AG10803 (cell line): ENCODE results near the gene RBBP4.

Experiments
- DNase-seq: peaks from one replicate; pipeline ENCODE4 v3.0.0; 2010; ENCODE audit warnings: low read depth
- H3K4me3 ChIP-seq: 2 replicates; pipeline ENCODE4 v1.5.1; 2011; ENCODE audit warnings: mild to moderate bottlenecking, low read length, control low read depth
- CTCF ChIP-seq: conservative IDR thresholded peaks from 2 replicates; pipeline ENCODE4 v1.5.1; 2011; ENCODE audit warnings: mild to moderate bottlenecking, low read length, control low read depth, inconsistent platforms

RBBP4 gene

DNA sequence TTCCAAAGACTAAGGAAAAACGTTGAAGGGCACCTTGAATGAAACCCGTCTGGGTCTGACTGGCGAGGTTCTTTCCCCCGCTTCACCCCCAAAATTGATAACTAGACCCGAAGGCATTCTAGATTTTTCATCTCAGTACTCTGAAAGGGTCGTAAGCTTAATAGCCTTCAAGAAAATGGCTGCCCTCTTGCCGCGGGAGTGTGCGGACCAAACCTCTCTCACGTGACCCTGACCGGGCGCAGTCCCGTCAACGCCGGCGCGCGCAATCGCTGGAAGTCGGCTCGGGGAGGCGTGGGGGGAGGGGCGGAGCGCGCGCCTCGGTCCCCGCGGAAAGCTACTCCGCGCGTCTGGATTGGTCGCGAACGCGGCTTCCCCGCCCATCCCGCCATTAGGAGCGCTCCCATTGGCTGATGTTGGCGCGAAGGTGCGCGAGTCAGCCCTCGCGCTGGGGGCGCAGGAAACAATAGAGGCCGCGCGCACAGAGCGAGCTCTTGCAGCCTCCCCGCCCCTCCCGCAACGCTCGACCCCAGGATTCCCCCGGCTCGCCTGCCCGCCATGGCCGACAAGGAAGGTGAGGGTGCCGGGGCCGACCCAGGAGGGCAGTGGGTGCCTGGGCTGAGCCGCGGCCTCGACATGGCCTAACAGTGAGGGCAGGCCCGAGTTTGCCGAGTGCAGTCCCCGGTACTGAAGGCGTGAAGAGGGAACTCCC, at the start of gene RBBP4:
Gene RBBP4 (plus strand): TSS at position 457 of the 709 bp plus-strand sequence. CDS start 99 bp downstream, at position 556.
- peak; percentile 97 for DNase-seq
- peak within 1 kb of the TSS; percentile 83 for H3K4me3 ChIP-seq
- TF ChIP-seq CTCF: no peak

DNA sequence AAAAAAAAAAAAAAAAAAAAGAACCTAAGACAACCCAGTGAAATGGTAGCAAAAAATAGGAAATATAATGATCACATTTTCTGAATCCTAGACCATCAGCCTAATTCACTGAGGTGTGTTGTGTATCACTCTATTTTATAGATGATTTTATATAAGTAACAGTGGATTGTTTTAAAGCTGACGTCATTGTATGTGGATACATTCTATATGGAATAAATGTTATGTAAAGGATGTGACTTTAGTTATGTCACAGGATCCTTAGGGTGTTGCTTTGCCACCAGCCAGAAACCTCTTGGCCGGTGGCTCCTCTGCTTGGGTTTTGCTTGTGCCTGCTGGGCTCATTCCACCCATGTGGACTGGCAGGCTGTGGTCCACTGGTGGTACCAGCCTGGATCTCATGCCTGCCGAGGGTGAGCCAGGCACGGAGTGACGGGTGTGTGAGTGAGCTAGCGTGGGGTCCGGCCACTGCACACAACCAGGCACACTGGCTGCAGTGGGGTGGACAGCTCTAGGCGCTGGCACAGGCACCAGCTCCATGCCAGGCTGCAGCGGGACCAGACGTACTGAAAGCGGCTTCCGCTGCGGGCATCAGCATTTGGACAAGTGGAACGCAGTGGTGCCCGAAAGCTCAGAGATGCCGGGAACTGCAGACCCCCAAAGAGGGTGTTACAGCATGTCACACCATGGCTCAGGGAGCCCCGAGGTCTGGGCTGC, 45.1 kb upstream of the RBBP4 start:
- no peak for TF ChIP-seq CTCF

GRCh38 chr1:32606565-32607371, 44.2 kb upstream of the RBBP4 start:
- no peak for DNase-seq
- no peak for TF ChIP-seq CTCF
- no peak overlapping the region for H3K4me3 ChIP-seq

More for the DNA sequence above, 45.1 kb upstream of the RBBP4 start:
- H3K4me3 ChIP-seq: no peak overlapping the region
- DNase-seq: no peak

DNA sequence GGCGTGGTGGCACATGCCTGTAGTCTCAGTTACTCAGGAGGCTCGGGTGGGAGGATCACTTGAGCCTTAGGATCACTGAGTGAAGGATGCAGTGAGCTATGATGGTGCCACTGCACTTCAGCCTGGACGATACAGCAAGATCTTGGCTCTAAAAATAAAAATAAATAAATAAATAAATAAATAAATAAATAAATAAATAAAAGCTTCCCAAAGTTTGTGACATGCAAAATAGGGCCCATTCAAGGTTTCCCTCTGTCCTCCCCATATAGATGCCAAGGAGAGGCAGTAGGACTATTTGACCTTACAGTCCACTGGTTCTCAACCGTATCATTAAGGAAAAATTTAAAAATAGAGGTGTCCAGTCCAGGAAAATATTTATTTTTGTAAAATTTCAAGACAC, 41.8 kb upstream of the RBBP4 start:
- no peak for DNase-seq
- no peak overlapping the region for H3K4me3 ChIP-seq
- TF ChIP-seq CTCF: no peak

GRCh38 chr1:32611859-32612188, 39.2 kb upstream of the RBBP4 start:
- no peak for TF ChIP-seq CTCF
- H3K4me3 ChIP-seq: peak overlapping the region; percentile 74
- no peak for DNase-seq

- peak; percentile 77 for DNase-seq
- peak overlapping the region; percentile 74 for H3K4me3 ChIP-seq
- peak; percentile 36 for TF ChIP-seq CTCF
Measured at GRCh38 chr1:32612189-32612881, 38.7 kb upstream of the RBBP4 start.
